GM13977 (cell line): ENCODE data around the gene TTC9B.

Experiments used
- DNase-seq: peaks from one replicate; pipeline ENCODE4 v3.0.0; 2012; ENCODE audit warnings: low spot score
- in situ Hi-C: fragments of 300-500 bp; cut with MboI; formaldehyde crosslinking; loops from one replicate; pipeline ENCODE4 v1.12.0; 2022; ENCODE audit warnings: low sequenced_read_pairs, low pct_unique_long_range_greater_than_20kb, mixed read lengths, inconsistent platforms; ENCODE audit not compliant: unreplicated experiment
- TF ChIP-seq, protein P1 (sequence below): IDR thresholded peaks from 2 replicates; pipeline ENCODE4 v1.5.1; 2012; ENCODE audit warnings: mild to moderate bottlenecking, control low read depth; ENCODE audit not compliant: insufficient read depth; ENCODE audit errors: extremely low read depth, missing control alignments

TTC9B gene

DNA sequence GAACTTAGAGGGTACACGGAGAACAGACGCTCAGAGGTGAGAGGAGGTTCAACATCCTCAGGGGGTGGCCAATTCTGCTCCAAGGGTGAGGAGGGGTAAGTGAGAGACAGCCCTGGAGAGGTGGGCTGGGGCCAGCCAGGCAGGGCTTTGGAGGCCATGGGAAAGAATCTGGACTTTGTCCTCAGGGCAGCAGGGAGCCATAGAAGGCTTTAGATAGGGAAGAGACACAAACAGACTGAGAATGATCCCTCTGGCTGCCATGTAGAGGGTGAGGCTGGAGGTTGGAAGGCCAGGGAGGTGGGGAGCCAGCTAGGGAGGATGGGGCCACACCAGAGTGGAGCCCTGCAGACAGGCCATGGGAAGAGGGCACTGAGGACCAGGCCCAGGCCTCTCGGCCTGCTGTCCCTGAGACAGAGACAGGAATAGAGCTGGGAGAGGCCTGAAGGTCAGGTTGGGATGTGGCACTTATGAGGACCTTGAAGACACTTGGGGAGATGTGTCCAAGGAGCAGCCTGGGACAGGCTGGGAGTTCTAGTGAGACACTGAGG is 37.5 kb upstream of the TTC9B start:
- in situ Hi-C loops, result no loop called here
- no peak for DNase-seq
- TF ChIP-seq, protein P1, sequence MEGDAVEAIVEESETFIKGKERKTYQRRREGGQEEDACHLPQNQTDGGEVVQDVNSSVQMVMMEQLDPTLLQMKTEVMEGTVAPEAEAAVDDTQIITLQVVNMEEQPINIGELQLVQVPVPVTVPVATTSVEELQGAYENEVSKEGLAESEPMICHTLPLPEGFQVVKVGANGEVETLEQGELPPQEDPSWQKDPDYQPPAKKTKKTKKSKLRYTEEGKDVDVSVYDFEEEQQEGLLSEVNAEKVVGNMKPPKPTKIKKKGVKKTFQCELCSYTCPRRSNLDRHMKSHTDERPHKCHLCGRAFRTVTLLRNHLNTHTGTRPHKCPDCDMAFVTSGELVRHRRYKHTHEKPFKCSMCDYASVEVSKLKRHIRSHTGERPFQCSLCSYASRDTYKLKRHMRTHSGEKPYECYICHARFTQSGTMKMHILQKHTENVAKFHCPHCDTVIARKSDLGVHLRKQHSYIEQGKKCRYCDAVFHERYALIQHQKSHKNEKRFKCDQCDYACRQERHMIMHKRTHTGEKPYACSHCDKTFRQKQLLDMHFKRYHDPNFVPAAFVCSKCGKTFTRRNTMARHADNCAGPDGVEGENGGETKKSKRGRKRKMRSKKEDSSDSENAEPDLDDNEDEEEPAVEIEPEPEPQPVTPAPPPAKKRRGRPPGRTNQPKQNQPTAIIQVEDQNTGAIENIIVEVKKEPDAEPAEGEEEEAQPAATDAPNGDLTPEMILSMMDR, result no peak

DNA sequence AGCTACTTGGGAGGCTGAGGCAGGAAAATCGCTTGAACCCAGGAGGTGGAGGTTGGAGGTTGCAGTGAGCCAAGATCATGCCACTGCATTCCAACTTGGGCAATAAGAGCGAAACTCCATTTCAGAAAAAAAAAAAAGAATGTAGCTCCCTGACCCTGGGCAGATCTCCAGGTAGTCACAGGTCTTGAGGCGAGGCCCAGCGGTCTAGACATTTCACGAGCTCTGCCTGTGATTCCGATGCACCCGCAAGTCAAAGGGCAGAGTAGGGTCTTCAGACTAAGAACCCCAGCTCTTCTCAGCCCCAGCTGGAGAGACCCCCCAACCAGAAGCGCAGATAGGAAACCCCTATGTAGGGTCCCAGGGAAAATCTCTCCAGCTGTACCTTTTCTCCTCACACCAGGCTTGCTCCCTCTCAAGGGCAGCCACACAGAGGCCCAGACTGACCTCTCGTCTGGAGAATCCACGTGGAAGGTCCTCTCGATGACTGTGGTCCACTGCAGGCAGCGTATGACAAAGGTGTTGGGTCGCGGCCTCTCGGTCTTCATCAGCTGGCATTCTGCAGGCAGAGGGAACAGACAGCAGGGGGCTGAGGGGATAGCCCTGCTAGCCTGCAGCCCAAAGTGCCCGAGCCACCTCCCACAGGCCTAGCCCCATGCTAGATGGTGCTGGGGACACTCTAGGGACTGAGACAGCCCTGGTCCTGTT is 36.7 kb upstream of the TTC9B start:
- no peak for DNase-seq

DNA sequence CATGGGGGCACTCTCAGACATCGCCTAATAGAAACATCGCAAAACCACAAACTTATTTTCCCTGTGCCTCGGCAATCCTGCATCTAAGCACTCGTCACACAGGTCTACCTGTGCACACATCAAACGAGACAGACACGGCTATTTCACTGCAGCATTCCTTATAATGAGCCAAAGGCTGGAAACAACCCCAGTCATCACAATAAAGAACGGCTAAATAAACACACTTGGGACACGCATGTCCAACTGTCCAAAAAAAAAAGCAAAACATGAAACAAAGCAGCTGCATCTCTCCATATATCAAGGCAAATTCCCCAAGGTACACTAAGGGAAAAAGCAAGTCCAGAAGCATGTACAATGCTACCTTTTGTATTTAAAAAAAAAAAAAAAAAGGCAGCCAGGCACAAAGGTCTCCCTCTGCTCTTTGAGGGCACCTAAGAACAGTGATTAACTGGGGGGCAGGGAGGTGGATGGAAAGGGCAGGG is 35.5 kb upstream of the TTC9B start:
- in situ Hi-C loops, result no loop called here

More for the DNA sequence above, 36.7 kb upstream of the TTC9B start:
- TF ChIP-seq, protein P1, result no peak
- in situ Hi-C loops, result no loop called here

DNA sequence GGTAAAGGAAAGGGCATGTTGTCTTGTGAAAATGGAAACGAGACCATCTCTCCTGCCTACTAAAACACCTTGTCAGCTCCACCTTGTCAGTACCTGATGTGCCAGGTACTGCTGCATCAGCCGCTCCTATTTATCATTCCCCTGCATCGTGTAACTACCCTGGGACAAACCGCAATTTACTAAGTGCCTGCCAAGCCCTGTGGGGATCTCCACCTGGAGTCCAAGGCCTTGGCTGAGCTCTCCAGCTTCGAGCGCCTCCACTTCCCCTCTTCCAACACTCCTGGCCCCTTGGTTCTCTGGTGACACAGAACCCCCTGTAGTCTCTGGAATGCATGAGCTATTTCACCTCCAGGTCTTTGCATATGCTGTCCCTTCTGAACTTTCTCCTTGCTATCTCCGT is 34.2 kb upstream of the TTC9B start:
- TF ChIP-seq, protein P1, result no peak
- in situ Hi-C loops, result no loop called here
- DNase-seq, result no peak

More for the DNA sequence above, 35.5 kb upstream of the TTC9B start:
- TF ChIP-seq, protein P1, result no peak
- no peak for DNase-seq

DNA sequence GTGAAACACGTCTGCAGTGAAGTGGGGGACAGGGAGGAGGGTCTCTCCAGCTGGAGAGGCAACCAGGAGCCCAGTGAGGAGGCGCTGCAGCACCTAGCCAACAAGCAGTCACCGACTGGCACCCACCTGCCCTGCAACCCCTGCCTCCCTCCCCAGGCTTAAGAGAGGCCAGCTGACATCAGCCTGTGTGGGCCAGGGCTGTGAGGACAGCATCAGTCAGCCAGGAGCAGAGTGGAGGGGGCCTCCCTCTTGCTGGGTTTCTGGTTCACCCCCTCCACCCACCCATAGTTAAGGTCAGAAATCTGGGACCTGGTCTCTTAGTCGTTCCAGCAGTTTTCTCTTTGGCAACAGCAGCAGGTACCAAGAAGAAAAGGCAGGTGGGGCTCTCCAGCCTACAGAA is 33.8 kb upstream of the TTC9B start:
- TF ChIP-seq, protein P1, result no peak
- in situ Hi-C loops, result no loop called here
- DNase-seq, result no peak

DNA sequence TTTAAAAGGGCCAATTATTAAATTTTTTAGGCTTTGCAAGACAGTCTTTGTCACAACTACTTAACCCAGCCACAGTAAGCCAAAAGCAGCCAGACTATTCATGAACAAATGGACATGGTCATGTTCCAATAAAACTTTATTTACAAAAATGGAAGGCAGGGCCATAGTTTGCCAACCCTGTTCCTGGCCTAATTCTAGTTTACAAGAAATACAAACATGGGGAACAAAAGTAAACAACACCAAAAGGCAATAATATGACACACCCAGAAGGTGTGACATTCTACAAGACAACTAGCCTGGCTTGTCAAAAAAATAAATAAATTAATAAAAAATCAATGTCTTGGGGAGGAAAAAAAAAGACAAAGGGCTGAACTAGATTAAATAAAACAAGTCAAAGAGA is 33.1 kb upstream of the TTC9B start:
- in situ Hi-C loops, result no loop called here
- TF ChIP-seq, protein P1, result no peak
- no peak for DNase-seq

DNA sequence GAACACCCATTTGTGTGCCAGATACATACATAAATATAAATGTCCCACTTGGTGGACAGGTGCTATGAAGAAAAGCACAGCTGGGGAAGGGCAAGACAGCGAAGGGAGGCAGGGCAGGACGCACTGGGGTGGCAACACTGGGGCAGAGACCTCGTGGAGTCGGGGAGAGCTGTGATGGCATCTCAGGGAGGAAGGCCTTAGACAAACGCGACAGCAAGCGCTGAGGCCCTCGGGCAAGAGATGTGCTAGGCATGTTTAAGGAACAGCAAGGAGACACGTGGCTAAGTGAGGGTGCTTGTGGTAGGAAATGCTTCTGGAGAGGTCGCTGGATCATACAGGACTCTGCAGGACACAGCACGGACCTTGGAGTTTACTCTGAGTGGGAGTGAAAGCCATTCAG is 31.6 kb upstream of the TTC9B start:
- TF ChIP-seq, protein P1, result no peak
- no peak for DNase-seq
- in situ Hi-C loops, result no loop called here
